Neural cell (in vitro differentiated cells): ENCODE data around the gene LTO1. TPM values are rescaled to one million over a fixed set of nuclear protein-coding genes. Genes with fewer than 3 reads are reported as not detected.
A peak's percentile ranks its signal among the peaks of the same experiment; 100 is the strongest.

ENCODE experiments used
- H2AFZ ChIP-seq: fragments of 200-600, 300-800 bp; sonication (generic), shearing (Covaris generic); 2 replicates; pipeline ENCODE4 v1.6.0; 2014; ENCODE audit warnings: low read depth, mild to moderate bottlenecking, antibody characterized with exemption, low read length, moderate library complexity
- H3F3A ChIP-seq: fragments of 200-600 bp; shearing (Covaris generic); 2 replicates; pipeline ENCODE4 v1.6.1; 2016; ENCODE audit warnings: mild to moderate bottlenecking, moderate library complexity, mixed read lengths, antibody characterized with exemption, low read length; ENCODE audit not compliant: insufficient read depth, poor library complexity, severe bottlenecking
- H3K27ac ChIP-seq: fragments of 200-600, 300-800 bp; sonication (generic), shearing (Covaris generic); 2 replicates; pipeline ENCODE4 v1.5.1; 2014; ENCODE audit warnings: mild to moderate bottlenecking, low read length, moderate library complexity
- H3K27me3 ChIP-seq: fragments of 300-800, 200-600 bp; sonication (generic), shearing (Covaris generic); 2 replicates; pipeline ENCODE4 v1.6.0; 2014; ENCODE audit warnings: mild to moderate bottlenecking, low read depth, low read length, moderate library complexity; ENCODE audit not compliant: insufficient read depth
- H3K36me3 ChIP-seq: fragments of 300-800, 200-600 bp; sonication (generic), shearing (Covaris generic); 2 replicates; pipeline ENCODE4 v1.5.1; 2014; ENCODE audit warnings: mild to moderate bottlenecking, antibody characterized with exemption, low read length, moderate library complexity; ENCODE audit not compliant: insufficient read depth
- H3K4me2 ChIP-seq: fragments of 300-800, 200-600 bp; sonication (generic), shearing (Covaris generic); 2 replicates; pipeline ENCODE4 v1.6.0; 2014; ENCODE audit warnings: mild to moderate bottlenecking, low read length
- H3K4me3 ChIP-seq: fragments of 300-800, 200-600 bp; sonication (generic), shearing (Covaris generic); 2 replicates; pipeline ENCODE4 v1.5.1; 2014; ENCODE audit warnings: mild to moderate bottlenecking, low read length, moderate library complexity
- H3K79me2 ChIP-seq: fragments of 200-600 bp; shearing (Covaris generic); replicated peaks from 2 replicates; pipeline ENCODE4 v1.6.0; 2014; ENCODE audit warnings: mild to moderate bottlenecking, low read length, moderate library complexity; ENCODE audit not compliant: insufficient read depth
- H3K9ac ChIP-seq: fragments of 300-800, 200-600 bp; sonication (generic), shearing (Covaris generic); 2 replicates; pipeline ENCODE4 v1.6.1; 2016; ENCODE audit warnings: mild to moderate bottlenecking, low read length, mixed read lengths
- H3K9me2 ChIP-seq: fragments of 200-600 bp; shearing (Covaris generic); 2 replicates; pipeline ENCODE4 v1.6.1; 2016; ENCODE audit warnings: mild to moderate bottlenecking, low read length, mixed read lengths; ENCODE audit not compliant: insufficient read depth
- H3K9me3 ChIP-seq: fragments of 200-600, 300-800 bp; sonication (generic), shearing (Covaris generic); 2 replicates; pipeline ENCODE4 v1.6.1; 2016; ENCODE audit warnings: mild to moderate bottlenecking, mixed run types, low read length, moderate library complexity, mixed read lengths
- H4K20me1 ChIP-seq: fragments of 200-600 bp; shearing (Covaris generic); 2 replicates; pipeline ENCODE4 v1.6.1; 2016; ENCODE audit warnings: mild to moderate bottlenecking, mixed run types; ENCODE audit not compliant: insufficient read depth
- CTCF ChIP-seq: fragments of 450-650 bp; IDR thresholded peaks from 2 replicates; pipeline ENCODE4 v1.5.1; 2014; ENCODE audit warnings: antibody characterized with exemption, mild to moderate bottlenecking, moderate library complexity; ENCODE audit not compliant: poor library complexity, severe bottlenecking
- EP300 ChIP-seq: fragments of 450-650 bp; conservative IDR thresholded peaks from 2 replicates; pipeline ENCODE4 v1.6.1; 2014; ENCODE audit warnings: antibody characterized with exemption, mild to moderate bottlenecking, moderate library complexity; ENCODE audit not compliant: poor library complexity, severe bottlenecking
- EZH2 ChIP-seq: fragments of 200-600, 300-800 bp; shearing (Covaris generic), sonication (generic); IDR thresholded peaks from 2 replicates; pipeline ENCODE4 v1.6.1; 2014; ENCODE audit warnings: antibody characterized with exemption, low read length, borderline replicate concordance, mild to moderate bottlenecking; ENCODE audit not compliant: insufficient read depth, poor library complexity, severe bottlenecking
- POLR2AphosphoS5 ChIP-seq: IDR thresholded peaks from 2 replicates; pipeline ENCODE4 v1.6.1; 2012
- SMC3 ChIP-seq: fragments of 450-650 bp; conservative IDR thresholded peaks from 2 replicates; pipeline ENCODE4 v1.6.1; 2014; ENCODE audit warnings: antibody characterized with exemption, mild to moderate bottlenecking, moderate library complexity; ENCODE audit not compliant: poor library complexity
- TAF1 ChIP-seq: IDR thresholded peaks from 2 replicates; pipeline ENCODE4 v1.6.1; 2012; ENCODE audit warnings: low read depth
- polyA plus RNA-seq: library from polyadenylated mRNA; depleted of rRNA; stranded (reverse); fragments of >200 nt; gene quantifications from 2 replicates; pipeline ENCODE4 v1.2.3, GENCODE V29; 2014
- TF ChIP-seq, protein P1 (sequence below): IDR thresholded peaks from 2 replicates; pipeline ENCODE4 v1.6.1; 2012; ENCODE audit warnings: borderline replicate concordance

The LTO1 gene
- polyA plus RNA-seq, 1 donor from 2014 or later = 44.4 TPM

GRCh38 chr11:69702239-69702691, 27.1 kb upstream of the LTO1 start:
- peak overlapping the region; percentile 61 for H3K9ac ChIP-seq
- TF ChIP-seq SMC3 (no peak), TAF1 (no peak), POLR2AphosphoS5 (no peak), EP300 (no peak), EZH2 (no peak)
- H2AFZ ChIP-seq = peak overlapping the region; percentile 65
- peaks cover 26% of the 10 kb centered on the region for H3K27me3 ChIP-seq
- H3K36me3 ChIP-seq = no peaks in the 10 kb centered on the region
- peak overlapping the region; percentile 42 for H3K27ac ChIP-seq
- no peaks in the 10 kb centered on the region for H4K20me1 ChIP-seq
- peak overlapping the region; percentile 62 for H3K4me3 ChIP-seq
- H3F3A ChIP-seq = no peaks in the 10 kb centered on the region
- peak overlapping the region; percentile 48 for H3K4me2 ChIP-seq
- H3K9me2 ChIP-seq = no peaks in the 10 kb centered on the region
- H3K9me3 ChIP-seq = no peaks in the 10 kb centered on the region
- H3K79me2 ChIP-seq = peaks cover 32% of the 10 kb centered on the region

DNA sequence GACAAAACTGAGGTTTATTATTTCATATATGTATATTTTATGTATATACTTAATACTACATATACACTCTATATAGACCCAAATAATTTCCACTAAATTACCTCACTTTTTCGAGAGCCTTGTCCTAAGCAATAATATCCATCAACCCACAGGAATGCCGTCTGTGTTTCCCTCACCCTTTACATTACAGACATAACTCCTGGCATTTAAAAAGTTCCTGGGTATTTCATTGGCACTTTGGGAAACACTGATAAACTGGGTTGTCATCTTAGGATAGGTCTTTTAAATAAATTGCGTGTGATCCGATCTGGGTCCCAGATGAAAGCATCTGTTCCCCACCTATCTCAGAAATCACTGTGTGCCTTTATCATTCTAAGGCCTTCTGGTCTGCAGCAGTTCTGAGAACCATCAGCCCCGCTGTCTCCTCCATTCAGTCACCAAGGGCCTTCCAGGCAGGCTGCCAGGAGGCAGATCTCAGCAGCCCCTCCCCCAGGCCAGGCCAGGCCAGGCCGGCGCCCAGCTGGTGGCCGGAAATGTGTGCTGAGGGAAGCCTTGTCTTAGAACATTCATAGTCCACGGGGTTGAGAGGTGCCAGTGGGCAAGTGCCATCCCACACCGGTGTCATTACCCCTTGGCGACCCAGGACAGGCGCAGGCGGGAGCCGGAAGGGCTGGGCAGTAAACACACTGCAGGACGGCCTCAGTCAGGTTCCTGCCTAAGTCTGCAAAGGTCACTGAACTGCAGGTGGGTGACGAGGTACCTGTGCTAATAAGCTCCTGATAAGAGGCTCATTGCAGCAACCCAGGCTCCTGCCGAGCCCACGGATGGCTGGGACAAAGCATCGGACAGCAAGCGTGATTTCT, 25.4 kb upstream of the LTO1 start:
- Histone ChIP-seq H3K9me2 (no peaks in the 10 kb centered on the region), H3K9me3 (no peaks in the 10 kb centered on the region), H3K27me3 (peaks cover 26% of the 10 kb centered on the region), H2AFZ (no peak overlapping the region), H3K27ac (no peak overlapping the region), H3K79me2 (peaks cover 32% of the 10 kb centered on the region), H3K4me2 (no peak overlapping the region), H3K9ac (peak overlapping the region; percentile 17), H3F3A (no peaks in the 10 kb centered on the region), H3K4me3 (peak overlapping the region; percentile 62), H3K36me3 (no peaks in the 10 kb centered on the region), H4K20me1 (no peaks in the 10 kb centered on the region)
- no peak for TF ChIP-seq CTCF
- no peak for TF ChIP-seq SMC3
- TF ChIP-seq EZH2 = no peak

GRCh38 chr11:69699213-69699612, 24.1 kb upstream of the LTO1 start:
- H3K79me2 ChIP-seq = peaks cover 32% of the 10 kb centered on the region
- no peak overlapping the region for H3K27ac ChIP-seq
- H3F3A ChIP-seq = no peaks in the 10 kb centered on the region
- H3K9ac ChIP-seq = no peak overlapping the region
- no peak overlapping the region for H2AFZ ChIP-seq
- H3K9me2 ChIP-seq = no peaks in the 10 kb centered on the region
- peaks cover 24% of the 10 kb centered on the region for H3K27me3 ChIP-seq
- no peaks in the 10 kb centered on the region for H3K9me3 ChIP-seq
- no peak overlapping the region for H3K4me2 ChIP-seq
- no peaks in the 10 kb centered on the region for H4K20me1 ChIP-seq
- TF ChIP-seq EP300 (no peak), CTCF (no peak)
- TF ChIP-seq, protein P1, sequence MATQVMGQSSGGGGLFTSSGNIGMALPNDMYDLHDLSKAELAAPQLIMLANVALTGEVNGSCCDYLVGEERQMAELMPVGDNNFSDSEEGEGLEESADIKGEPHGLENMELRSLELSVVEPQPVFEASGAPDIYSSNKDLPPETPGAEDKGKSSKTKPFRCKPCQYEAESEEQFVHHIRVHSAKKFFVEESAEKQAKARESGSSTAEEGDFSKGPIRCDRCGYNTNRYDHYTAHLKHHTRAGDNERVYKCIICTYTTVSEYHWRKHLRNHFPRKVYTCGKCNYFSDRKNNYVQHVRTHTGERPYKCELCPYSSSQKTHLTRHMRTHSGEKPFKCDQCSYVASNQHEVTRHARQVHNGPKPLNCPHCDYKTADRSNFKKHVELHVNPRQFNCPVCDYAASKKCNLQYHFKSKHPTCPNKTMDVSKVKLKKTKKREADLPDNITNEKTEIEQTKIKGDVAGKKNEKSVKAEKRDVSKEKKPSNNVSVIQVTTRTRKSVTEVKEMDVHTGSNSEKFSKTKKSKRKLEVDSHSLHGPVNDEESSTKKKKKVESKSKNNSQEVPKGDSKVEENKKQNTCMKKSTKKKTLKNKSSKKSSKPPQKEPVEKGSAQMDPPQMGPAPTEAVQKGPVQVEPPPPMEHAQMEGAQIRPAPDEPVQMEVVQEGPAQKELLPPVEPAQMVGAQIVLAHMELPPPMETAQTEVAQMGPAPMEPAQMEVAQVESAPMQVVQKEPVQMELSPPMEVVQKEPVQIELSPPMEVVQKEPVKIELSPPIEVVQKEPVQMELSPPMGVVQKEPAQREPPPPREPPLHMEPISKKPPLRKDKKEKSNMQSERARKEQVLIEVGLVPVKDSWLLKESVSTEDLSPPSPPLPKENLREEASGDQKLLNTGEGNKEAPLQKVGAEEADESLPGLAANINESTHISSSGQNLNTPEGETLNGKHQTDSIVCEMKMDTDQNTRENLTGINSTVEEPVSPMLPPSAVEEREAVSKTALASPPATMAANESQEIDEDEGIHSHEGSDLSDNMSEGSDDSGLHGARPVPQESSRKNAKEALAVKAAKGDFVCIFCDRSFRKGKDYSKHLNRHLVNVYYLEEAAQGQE = no peak
- no peaks in the 10 kb centered on the region for H3K36me3 ChIP-seq
- no peak overlapping the region for H3K4me3 ChIP-seq
